ENCODE measurements around the gene THRB. TPM values are rescaled to one million over a fixed set of nuclear protein-coding genes. Genes with fewer than 3 reads are reported as not detected.

THRB gene
- total and polyA plus RNA-seq, 2 experiments from 2014 or later, result 26.8 to 60.0 TPM

DNA sequence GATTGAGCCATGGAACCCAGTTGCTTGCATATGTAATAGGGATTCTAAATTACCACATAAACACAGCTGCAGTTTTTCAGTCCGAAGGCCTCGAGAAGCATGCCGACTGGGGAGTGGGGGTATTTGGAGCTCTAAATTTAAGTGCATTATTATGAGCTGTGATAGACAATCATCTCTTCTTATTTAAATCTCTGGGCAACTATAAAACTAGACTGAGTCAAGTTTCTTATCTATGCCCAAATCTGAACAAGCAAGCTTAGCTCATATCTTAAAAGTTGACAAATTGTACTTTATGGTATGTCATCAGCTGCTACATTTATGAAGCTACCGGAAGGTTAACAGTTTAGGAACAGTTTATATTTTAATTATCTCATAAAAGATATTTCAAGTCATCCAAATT lies 19.5 kb upstream of the THRB start:
- TF ChIP-seq EZH2phosphoT487 (IDR thresholded peaks at IDR 0.05; ENCODE audit: low read depth, severe bottlenecking, unreplicated experiment) (no peak), EZH2 (IDR thresholded peaks at IDR 0.05; ENCODE audit: borderline replicate concordance) (no peak)
- TF ChIP-seq, protein P1, sequence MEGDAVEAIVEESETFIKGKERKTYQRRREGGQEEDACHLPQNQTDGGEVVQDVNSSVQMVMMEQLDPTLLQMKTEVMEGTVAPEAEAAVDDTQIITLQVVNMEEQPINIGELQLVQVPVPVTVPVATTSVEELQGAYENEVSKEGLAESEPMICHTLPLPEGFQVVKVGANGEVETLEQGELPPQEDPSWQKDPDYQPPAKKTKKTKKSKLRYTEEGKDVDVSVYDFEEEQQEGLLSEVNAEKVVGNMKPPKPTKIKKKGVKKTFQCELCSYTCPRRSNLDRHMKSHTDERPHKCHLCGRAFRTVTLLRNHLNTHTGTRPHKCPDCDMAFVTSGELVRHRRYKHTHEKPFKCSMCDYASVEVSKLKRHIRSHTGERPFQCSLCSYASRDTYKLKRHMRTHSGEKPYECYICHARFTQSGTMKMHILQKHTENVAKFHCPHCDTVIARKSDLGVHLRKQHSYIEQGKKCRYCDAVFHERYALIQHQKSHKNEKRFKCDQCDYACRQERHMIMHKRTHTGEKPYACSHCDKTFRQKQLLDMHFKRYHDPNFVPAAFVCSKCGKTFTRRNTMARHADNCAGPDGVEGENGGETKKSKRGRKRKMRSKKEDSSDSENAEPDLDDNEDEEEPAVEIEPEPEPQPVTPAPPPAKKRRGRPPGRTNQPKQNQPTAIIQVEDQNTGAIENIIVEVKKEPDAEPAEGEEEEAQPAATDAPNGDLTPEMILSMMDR (IDR thresholded peaks at IDR 0.05; ENCODE audit: poor library complexity), result no peak
- WGBS (ENCODE audit: low lambda C conversion rate, missing lambda C conversion rate), result 30% methylated on average over 4 of the region's 4 CpGs
- DNase-seq (ENCODE audit: low spot score), result no peak
- Histone ChIP-seq H3K79me2 (no peaks in the 10 kb centered on the region), H3K4me1 (ENCODE audit: insufficient read depth) (peaks cover 13% of the 10 kb centered on the region), H3K4me2 (no peak overlapping the region), H2AFZ (no peak overlapping the region), H3K9me2 (replicated peaks; ENCODE audit: insufficient read depth) (no peaks in the 10 kb centered on the region), H3K27me3 (no peaks in the 10 kb centered on the region), H4K20me1 (ENCODE audit: insufficient read depth, poor library complexity, severe bottlenecking) (no peaks in the 10 kb centered on the region), H3K36me3 (replicated peaks; ENCODE audit: insufficient read depth, low read depth) (no peaks in the 10 kb centered on the region), H3K27ac (no peak overlapping the region), H3K9me3 (ENCODE audit: low read depth) (no peaks in the 10 kb centered on the region), H3K4me3 (no peak overlapping the region)

DNA sequence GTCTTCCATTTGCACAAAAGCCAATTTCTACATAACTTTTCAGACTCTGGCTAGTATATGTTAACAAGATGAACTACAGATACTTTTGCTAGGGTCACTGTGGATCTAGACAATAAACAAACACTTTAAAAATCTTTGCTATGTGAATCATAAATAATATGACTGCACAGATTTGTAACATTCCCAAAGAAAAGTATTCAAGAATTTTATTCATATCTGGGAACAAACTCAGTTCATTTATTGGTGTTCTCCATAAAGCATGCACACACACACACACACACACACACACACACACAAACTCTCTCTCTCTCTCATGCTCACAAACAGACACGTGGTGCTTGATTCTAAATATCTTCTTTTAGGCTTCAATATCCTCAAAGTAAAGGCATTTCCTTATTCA lies 18.8 kb upstream of the THRB start:
- H4K20me1 ChIP-seq (ENCODE audit: insufficient read depth, poor library complexity, severe bottlenecking), result no peaks in the 10 kb centered on the region
- no peaks in the 10 kb centered on the region for H3K27me3 ChIP-seq
- H3K9me2 ChIP-seq (replicated peaks; ENCODE audit: insufficient read depth), result no peaks in the 10 kb centered on the region
- no peak overlapping the region for H3K4me3 ChIP-seq
- H3K79me2 ChIP-seq, result no peaks in the 10 kb centered on the region
- peaks cover 13% of the 10 kb centered on the region for H3K4me1 ChIP-seq (ENCODE audit: insufficient read depth)
- H3K9me3 ChIP-seq (ENCODE audit: low read depth), result no peaks in the 10 kb centered on the region
- H3K27ac ChIP-seq, result no peak overlapping the region
- DNase-seq (ENCODE audit: low spot score), result no peak
- H2AFZ ChIP-seq, result no peak overlapping the region
- no peak overlapping the region for H3K4me2 ChIP-seq
- H3K36me3 ChIP-seq (replicated peaks; ENCODE audit: insufficient read depth, low read depth), result no peaks in the 10 kb centered on the region
- 41% methylated on average over 1 of the region's 1 CpG for WGBS (ENCODE audit: low lambda C conversion rate, missing lambda C conversion rate)
- TF ChIP-seq, protein P1 (IDR thresholded peaks at IDR 0.05; ENCODE audit: poor library complexity), result no peak
- no peak for TF ChIP-seq EZH2 (IDR thresholded peaks at IDR 0.05; ENCODE audit: borderline replicate concordance)
- no peak for TF ChIP-seq EZH2phosphoT487 (IDR thresholded peaks at IDR 0.05; ENCODE audit: low read depth, severe bottlenecking, unreplicated experiment)

- no peak for DNase-seq (ENCODE audit: low spot score)
- Histone ChIP-seq H3K4me2 (no peak overlapping the region), H3K4me3 (no peak overlapping the region), H3K27ac (no peak overlapping the region), H3K4me1 (ENCODE audit: insufficient read depth) (peaks cover 18% of the 10 kb centered on the region), H3K9me2 (replicated peaks; ENCODE audit: insufficient read depth) (no peaks in the 10 kb centered on the region), H3K27me3 (no peaks in the 10 kb centered on the region), H3K36me3 (replicated peaks; ENCODE audit: insufficient read depth, low read depth) (no peaks in the 10 kb centered on the region), H4K20me1 (ENCODE audit: insufficient read depth, poor library complexity, severe bottlenecking) (no peaks in the 10 kb centered on the region), H2AFZ (no peak overlapping the region), H3K9me3 (ENCODE audit: low read depth) (no peaks in the 10 kb centered on the region), H3K79me2 (no peaks in the 10 kb centered on the region)
- TF ChIP-seq, protein P1 (IDR thresholded peaks at IDR 0.05; ENCODE audit: poor library complexity), result no peak
- TF ChIP-seq EZH2 (IDR thresholded peaks at IDR 0.05; ENCODE audit: borderline replicate concordance) (no peak), EZH2phosphoT487 (IDR thresholded peaks at IDR 0.05; ENCODE audit: low read depth, severe bottlenecking, unreplicated experiment) (no peak)
- 93% methylated on average over 5 of the region's 5 CpGs for whole genome bisulfite sequencing (ENCODE audit: low lambda C conversion rate, missing lambda C conversion rate)
Measured at GRCh38 chr3:24512564-24513197, 18.0 kb upstream of the THRB start.
